GM23248 (cell line): ENCODE results near the gene LUC7L3. TPM values are rescaled to one million over a fixed set of nuclear protein-coding genes. Genes with fewer than 3 reads are reported as not detected.

ENCODE experiments used
- DNase-seq: peaks from one replicate; pipeline ENCODE4 v3.0.0-alpha.2; 2015
- H2AFZ ChIP-seq: fragments of 200-600 bp; sonication (generic); 2 replicates; pipeline ENCODE4 v1.6.1; 2016; ENCODE audit warnings: antibody characterized with exemption
- H3F3A ChIP-seq: fragments of 200-600 bp; sonication (generic); 2 replicates; pipeline ENCODE4 v1.6.1; 2016; ENCODE audit warnings: mild to moderate bottlenecking, antibody characterized with exemption, mixed run types; ENCODE audit not compliant: insufficient read depth
- H3K27ac ChIP-seq: fragments of 200-600 bp; sonication (generic); 2 replicates; pipeline ENCODE4 v1.5.1; 2016; ENCODE audit warnings: mild to moderate bottlenecking
- H3K27me3 ChIP-seq: fragments of 200-600 bp; sonication (generic); replicated peaks from 2 replicates; pipeline ENCODE4 v1.6.1; 2016; ENCODE audit warnings: mild to moderate bottlenecking; ENCODE audit not compliant: insufficient read depth
- H3K36me3 ChIP-seq: fragments of 200-600 bp; sonication (generic); 2 replicates; pipeline ENCODE4 v1.6.1; 2016; ENCODE audit warnings: low read depth, mild to moderate bottlenecking
- H3K4me1 ChIP-seq: fragments of 200-600 bp; sonication (generic); 2 replicates; pipeline ENCODE4 v1.6.1; 2016; ENCODE audit warnings: mild to moderate bottlenecking; ENCODE audit not compliant: insufficient read depth
- H3K4me2 ChIP-seq: fragments of 200-600 bp; sonication (generic); one replicate; pipeline ENCODE4 v1.6.1; 2016; ENCODE audit warnings: mild to moderate bottlenecking; ENCODE audit not compliant: unreplicated experiment
- H3K4me3 ChIP-seq: fragments of 200-600 bp; sonication (generic); 2 replicates; pipeline ENCODE4 v1.5.1; 2016; ENCODE audit warnings: mild to moderate bottlenecking
- H3K79me2 ChIP-seq: fragments of 200-600 bp; sonication (generic); 2 replicates; pipeline ENCODE4 v1.6.1; 2016; ENCODE audit warnings: mild to moderate bottlenecking; ENCODE audit not compliant: insufficient read depth
- H3K9ac ChIP-seq: fragments of 200-600 bp; sonication (generic); 2 replicates; pipeline ENCODE4 v1.6.1; 2016; ENCODE audit warnings: mild to moderate bottlenecking
- H3K9me2 ChIP-seq: fragments of 200-600 bp; sonication (generic); 2 replicates; pipeline ENCODE4 v1.6.1; 2016; ENCODE audit warnings: mixed run types, mild to moderate bottlenecking, moderate library complexity; ENCODE audit not compliant: insufficient read depth
- H3K9me3 ChIP-seq: fragments of 200-600 bp; sonication (generic); one replicate; pipeline ENCODE4 v1.6.1; 2017; ENCODE audit warnings: low read depth
- H4K20me1 ChIP-seq: fragments of 200-600 bp; sonication (generic); 2 replicates; pipeline ENCODE4 v1.6.0; 2016; ENCODE audit not compliant: insufficient read depth
- EZH2 ChIP-seq: fragments of 200-600 bp; sonication (generic); IDR thresholded peaks from 2 replicates; pipeline ENCODE4 v1.6.1; 2018; ENCODE audit warnings: antibody characterized with exemption, mild to moderate bottlenecking; ENCODE audit not compliant: insufficient read depth, poor library complexity, severe bottlenecking
- EZH2phosphoT487 ChIP-seq: fragments of 200-600 bp; sonication (generic); IDR thresholded peaks from 2 replicates; pipeline ENCODE4 v1.6.1; 2018; ENCODE audit warnings: antibody characterized with exemption, moderate library complexity, mild to moderate bottlenecking, low read depth; ENCODE audit not compliant: insufficient read depth
- WGBS, 2 experiments: methylation state at CpG; one replicate each; pipeline ENCODE4 v1.1.6; 2015 to 2017; ENCODE audit warnings: low lambda C conversion rate in 2 of 2, low coverage in 1 of 2; ENCODE audit errors: missing lambda C conversion rate in 2 of 2; 5-methylcytosine and 5-hydroxymethylcytosine counted together
- in situ Hi-C: fragments of 300-500 bp; cut with MboI; formaldehyde crosslinking; loops from 2 replicates; pipeline ENCODE4 v1.15.0; 2020
- polyA plus RNA-seq: library from polyadenylated mRNA; unstranded; fragments of >200 nt; fragmentation: Nextera tagmentation; extraction: Ambion mirVana; gene quantifications from 2 replicates; pipeline ENCODE4 v1.2.1, GENCODE V29; 2016
- total RNA-seq: library from RNA; depleted of rRNA; stranded (reverse); fragments of >200 nt; shearing (Covaris generic); gene quantifications from 2 replicates; pipeline ENCODE4 v1.2.3, GENCODE V29; 2014

The LUC7L3 gene
- total and polyA plus RNA-seq, 2 experiments from 2014 or later, result 59.1 to 138 TPM

GRCh38 chr17:50682938-50683337 is 36.5 kb upstream of the LUC7L3 start:
- Histone ChIP-seq H3K27ac (no peak overlapping the region), H3K36me3 (no peaks in the 10 kb centered on the region), H3K9ac (no peak overlapping the region), H3K4me2 (no peak overlapping the region), H3K79me2 (no peaks in the 10 kb centered on the region), H3K9me2 (no peaks in the 10 kb centered on the region), H2AFZ (no peak overlapping the region), H3K4me3 (no peak overlapping the region), H3F3A (peaks cover 24% of the 10 kb centered on the region), H3K4me1 (peaks cover 25% of the 10 kb centered on the region), H3K9me3 (no peaks in the 10 kb centered on the region), H4K20me1 (no peaks in the 10 kb centered on the region), H3K27me3 (no peaks in the 10 kb centered on the region)
- TF ChIP-seq EZH2 (no peak), EZH2phosphoT487 (no peak)
- 90 to 99% methylated on average over 3 of the region's 3 CpGs for WGBS, 2 experiments
- in situ Hi-C loops, result no loop called here
- DNase-seq, result no peak

- Histone ChIP-seq H3K9me2 (no peaks in the 10 kb centered on the region), H3K4me3 (no peak overlapping the region), H3K27me3 (no peaks in the 10 kb centered on the region), H3K79me2 (no peaks in the 10 kb centered on the region), H3K9me3 (no peaks in the 10 kb centered on the region), H3F3A (peaks cover 24% of the 10 kb centered on the region), H4K20me1 (no peaks in the 10 kb centered on the region), H3K27ac (no peak overlapping the region), H3K9ac (no peak overlapping the region), H3K36me3 (no peaks in the 10 kb centered on the region), H3K4me2 (no peak overlapping the region), H3K4me1 (peaks cover 25% of the 10 kb centered on the region), H2AFZ (no peak overlapping the region)
- WGBS, 2 experiments, result 93 to 97% methylated on average over 27 to 28 of the region's 28 CpGs
- in situ Hi-C loops, result no loop called here
- TF ChIP-seq EZH2, result no peak
- TF ChIP-seq EZH2phosphoT487, result no peak
- DNase-seq, result no peak
These were observed 35.7 kb upstream of the LUC7L3 start for GRCh38 chr17:50683434-50684287.

- 93% methylated on average over 5 of the region's 5 CpGs for WGBS, 2 experiments
- in situ Hi-C loops, result no loop called here
- Histone ChIP-seq H3K9ac (no peak overlapping the region), H2AFZ (no peak overlapping the region), H3K9me2 (no peaks in the 10 kb centered on the region), H3K4me1 (peaks cover 29% of the 10 kb centered on the region), H3K36me3 (no peaks in the 10 kb centered on the region), H3K79me2 (no peaks in the 10 kb centered on the region), H3K27me3 (no peaks in the 10 kb centered on the region), H3K4me3 (no peak overlapping the region), H3K27ac (no peak overlapping the region), H3K4me2 (no peak overlapping the region), H3F3A (peaks cover 24% of the 10 kb centered on the region), H3K9me3 (no peaks in the 10 kb centered on the region), H4K20me1 (no peaks in the 10 kb centered on the region)
- TF ChIP-seq EZH2phosphoT487 (no peak), EZH2 (no peak)
- no peak for DNase-seq
These were observed 35.2 kb upstream of the LUC7L3 start for GRCh38 chr17:50684288-50684611.

- H3K9me2 ChIP-seq, result no peaks in the 10 kb centered on the region
- H3K27me3 ChIP-seq, result no peaks in the 10 kb centered on the region
- no peak overlapping the region for H3K27ac ChIP-seq
- H3K36me3 ChIP-seq, result no peaks in the 10 kb centered on the region
- H3K9me3 ChIP-seq, result no peaks in the 10 kb centered on the region
- H3K9ac ChIP-seq, result no peak overlapping the region
- H2AFZ ChIP-seq, result no peak overlapping the region
- no peak overlapping the region for H3K4me3 ChIP-seq
- H3K4me2 ChIP-seq, result no peak overlapping the region
- peaks cover 24% of the 10 kb centered on the region for H3F3A ChIP-seq
- DNase-seq, result no peak
- 77% methylated on average over 13 to 15 of the region's 15 CpGs for WGBS, 2 experiments
- no peaks in the 10 kb centered on the region for H4K20me1 ChIP-seq
- in situ Hi-C loops, result no loop called here
- no peaks in the 10 kb centered on the region for H3K79me2 ChIP-seq
- H3K4me1 ChIP-seq, result peaks cover 34% of the 10 kb centered on the region
- TF ChIP-seq EZH2 (no peak), EZH2phosphoT487 (no peak)
These were observed 34.6 kb upstream of the LUC7L3 start for GRCh38 chr17:50684612-50685333.
